ENCODE data around the gene MGAT3. TPM values are rescaled to one million over a fixed set of nuclear protein-coding genes. Genes with fewer than 3 reads are reported as not detected.

MGAT3 gene
- total and polyA plus RNA-seq, 2 of the 8 experiments (the other 6 are each of a cell fraction or from before 2014, with no cell fraction given): 4.3 to 9.2 TPM

GRCh38 chr22:39468487-39469325 lies 11.9 kb downstream of the MGAT3 start (continued):
- no peak for TF ChIP-seq NRF1 (IDR thresholded peaks at IDR 0.05; ENCODE audit: low read depth, low read length)
- TF ChIP-seq SAP30 (IDR thresholded peaks at IDR 0.05; ENCODE audit: insufficient read depth, insufficient replicate concordance, low read length): no peak
- no peak for TF ChIP-seq KDM5A (IDR thresholded peaks at IDR 0.05; ENCODE audit: low read length)
- no peak for TF ChIP-seq EGR1 (IDR thresholded peaks at IDR 0.05; ENCODE audit: borderline replicate concordance, low read depth, low read length)

All from H1 (cell line).